ENCODE data around the gene SLC16A10. TPM values are rescaled to one million over a fixed set of nuclear protein-coding genes. Genes with fewer than 3 reads are reported as not detected.

SLC16A10 gene
- total and polyA plus RNA-seq, 2 of the 4 experiments (the other 2 are of a cell fraction) = not detected

DNA sequence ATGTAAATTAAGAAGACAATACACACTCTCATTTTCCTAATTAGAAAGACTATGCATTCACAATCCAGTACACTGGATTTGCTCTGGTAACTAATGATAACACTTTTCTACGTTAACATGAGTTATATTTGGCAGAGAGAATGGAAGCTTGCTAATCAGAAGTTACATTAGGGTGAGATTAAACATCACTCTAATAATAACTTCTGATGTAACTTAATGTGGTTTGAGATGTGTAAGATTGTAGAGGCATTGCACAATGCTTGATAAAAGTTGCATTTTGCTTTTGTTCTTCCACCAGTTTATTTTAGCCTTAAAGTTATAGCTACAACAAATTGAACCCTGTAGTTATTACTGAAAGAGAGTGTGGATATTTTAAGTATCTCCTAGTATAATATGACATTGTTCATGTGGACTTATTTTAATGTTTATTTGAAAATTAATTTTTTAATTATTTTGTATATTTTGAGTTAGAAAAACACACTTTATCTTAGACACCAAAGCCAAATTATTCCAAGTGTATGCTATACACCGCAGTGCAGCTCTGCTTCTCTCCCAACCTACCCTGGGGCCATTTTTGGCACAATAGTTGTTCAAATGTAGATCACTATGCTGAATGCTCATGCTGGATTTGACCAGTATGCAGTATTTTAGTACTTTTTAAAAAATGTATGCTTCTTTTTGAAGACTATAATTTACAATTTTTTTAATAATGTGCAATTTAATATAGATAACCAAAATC, 143.2 kb downstream of the SLC16A10 start (continued):
- TF ChIP-seq FOS (IDR thresholded peaks at IDR 0.05; ENCODE audit: low read depth, low read length) (peak; percentile 13; the same call in 1 of the 2 replicates), POLR2A (IDR thresholded peaks at IDR 0.05; ENCODE audit: low read depth, low read length) (no peak)

DNA sequence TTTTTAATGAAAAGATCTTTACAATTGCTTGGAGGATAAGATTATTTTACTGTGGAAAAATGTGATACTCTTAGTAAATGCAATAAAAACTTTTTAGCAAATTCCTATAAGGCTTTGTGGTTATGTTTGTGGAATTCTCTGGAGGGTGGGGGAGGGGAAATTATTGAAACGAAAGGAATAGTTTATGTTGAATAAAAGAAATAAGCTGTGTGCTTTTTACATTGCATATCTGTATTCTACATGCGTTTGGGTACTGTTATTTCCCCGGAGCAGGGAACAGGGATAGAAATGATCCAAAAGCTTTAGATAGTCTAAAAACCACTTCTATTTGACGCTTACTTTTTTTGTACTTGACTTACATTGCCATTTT, 143.8 kb downstream of the SLC16A10 start:
- intact Hi-C loops (cut with micrococcal nuclease) = no loop called here
- Histone ChIP-seq H4K20me1 (ENCODE audit: insufficient read depth, low read length) (no peaks in the 10 kb centered on the region; the same call in 1 of the 2 replicates), H3K4me3 (ENCODE audit: insufficient read depth, low read depth, low read length) (no peak overlapping the region), H2BK120ac (ENCODE audit: low read depth, low read length) (no peak overlapping the region), H2BK15ac (ENCODE audit: low read depth, low read length) (no peak overlapping the region), H3K14ac (replicated peaks; ENCODE audit: low read depth, low read length) (no peak overlapping the region), H3K56ac (ENCODE audit: extremely low read depth, insufficient read depth, low read length) (no peak overlapping the region), H2AK5ac (ENCODE audit: low read depth, low read length) (no peak overlapping the region), H3K18ac (ENCODE audit: low read depth, low read length) (no peak overlapping the region), H3K4ac (ENCODE audit: low read depth, low read length) (no peak overlapping the region), H4K8ac (ENCODE audit: low read depth in 2 of 2, low read length in 2 of 2) (no peak overlapping the region), H2BK5ac (ENCODE audit: low read depth, low read length, poor library complexity, severe bottlenecking) (no peak overlapping the region), H3K23ac (ENCODE audit: low read depth, low read length) (no peak overlapping the region), H2AK9ac (replicated peaks; ENCODE audit: low read depth, low read length, poor library complexity) (no peak overlapping the region), H3K4me1 (ENCODE audit: control insufficient read depth, insufficient read depth, low read length) (peaks cover 10% of the 10 kb centered on the region), H2BK20ac (ENCODE audit: low read depth, low read length) (0 out of 2 replicates have a peak overlapping the region, but pooled peaks have one; percentile 4), H3K27me3 (ENCODE audit: control insufficient read depth, insufficient read depth, low read length) (no peaks in the 10 kb centered on the region), H3K36me3 (ENCODE audit: control insufficient read depth, insufficient read depth, low read length) (no peaks in the 10 kb centered on the region), H3K79me1 (ENCODE audit: low read depth in 1 of 2, low read length in 2 of 2) (no peaks in the 10 kb centered on the region), H3K9me3 (ENCODE audit: control insufficient read depth, insufficient read depth, low read length) (no peaks in the 10 kb centered on the region), H3K4me2 (ENCODE audit: low read depth, low read length) (no peak overlapping the region), H2AFZ (replicated peaks; ENCODE audit: low read length, poor library complexity) (no peak overlapping the region), H3K27ac (ENCODE audit: insufficient read depth, low read length) (no peak overlapping the region), H3K9me1 (ENCODE audit: insufficient read depth, low read length) (peaks cover 7% of the 10 kb centered on the region; the same call in 1 of the 2 replicates), H3K9ac (ENCODE audit: low read depth, low read length) (no peak overlapping the region), H4K5ac (ENCODE audit: low read depth, low read length) (no peak overlapping the region), H4K91ac (ENCODE audit: insufficient read depth, low read depth, low read length) (no peak overlapping the region)
- ChIA-PET POLR2A (ENCODE audit: unreplicated experiment) (interaction anchor here (0.5 kb wide), 1 partner anchor 152 kb away, joined by 3 read pairs; no protein-coding TSS in a partner anchor), CTCF (interaction anchor here (1.2 to 2.5 kb wide), 2 partner anchors 28 to 173 kb away, joined by 3 to 6 read pairs; a partner anchor contains a TSS)
- BruUV-seq (replicated peaks) = no TSS peak
- no peak for ATAC-seq (ENCODE audit: low read depth)
- TF ChIP-seq NFE2L2 (IDR thresholded peaks at IDR 0.05; ENCODE audit: low read depth, low read length) = no peak
- TF ChIP-seq USF2 (IDR thresholded peaks at IDR 0.05; ENCODE audit: low read depth, low read length) = no peak
- TF ChIP-seq MAZ (IDR thresholded peaks at IDR 0.05; ENCODE audit: borderline replicate concordance, low read depth, low read length) = no peak
- no peak for TF ChIP-seq RAD21 (IDR thresholded peaks at IDR 0.05; ENCODE audit: low read length)
- TF ChIP-seq, protein P1, sequence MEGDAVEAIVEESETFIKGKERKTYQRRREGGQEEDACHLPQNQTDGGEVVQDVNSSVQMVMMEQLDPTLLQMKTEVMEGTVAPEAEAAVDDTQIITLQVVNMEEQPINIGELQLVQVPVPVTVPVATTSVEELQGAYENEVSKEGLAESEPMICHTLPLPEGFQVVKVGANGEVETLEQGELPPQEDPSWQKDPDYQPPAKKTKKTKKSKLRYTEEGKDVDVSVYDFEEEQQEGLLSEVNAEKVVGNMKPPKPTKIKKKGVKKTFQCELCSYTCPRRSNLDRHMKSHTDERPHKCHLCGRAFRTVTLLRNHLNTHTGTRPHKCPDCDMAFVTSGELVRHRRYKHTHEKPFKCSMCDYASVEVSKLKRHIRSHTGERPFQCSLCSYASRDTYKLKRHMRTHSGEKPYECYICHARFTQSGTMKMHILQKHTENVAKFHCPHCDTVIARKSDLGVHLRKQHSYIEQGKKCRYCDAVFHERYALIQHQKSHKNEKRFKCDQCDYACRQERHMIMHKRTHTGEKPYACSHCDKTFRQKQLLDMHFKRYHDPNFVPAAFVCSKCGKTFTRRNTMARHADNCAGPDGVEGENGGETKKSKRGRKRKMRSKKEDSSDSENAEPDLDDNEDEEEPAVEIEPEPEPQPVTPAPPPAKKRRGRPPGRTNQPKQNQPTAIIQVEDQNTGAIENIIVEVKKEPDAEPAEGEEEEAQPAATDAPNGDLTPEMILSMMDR (conservative IDR thresholded peaks at IDR 0.05; ENCODE audit: low read depth, low read length) = no peak
- no peak for TF ChIP-seq BHLHE40 (IDR thresholded peaks at IDR 0.05; ENCODE audit: low read depth, low read length)
- TF ChIP-seq ELK1 (IDR thresholded peaks at IDR 0.05; ENCODE audit: borderline replicate concordance, low read depth, low read length) = no peak
- dilution Hi-C loops (cut with HindIII; ENCODE audit: low sequenced_read_pairs, unreplicated experiment) = no loop called here
- DNase-seq = no peak
- in situ Hi-C loops (cut with MboI; ENCODE audit: low sequenced_read_pairs) = no loop called here
- WGBS, 2 experiments (ENCODE audit: extremely low coverage in 2 of 2, insufficient read length in 1 of 2) = 100% methylated on average over 1 of the region's 4 CpGs; no CpG with 5 or more reads in 1 of the 2 experiments
